ENCODE measurements around the gene STXBP2. TPM values are rescaled to one million over a fixed set of nuclear protein-coding genes. Genes with fewer than 3 reads are reported as not detected.
A peak's percentile ranks its signal among the peaks of the same experiment; 100 is the strongest.

Gene STXBP2
- total RNA-seq, 1 experiment from 2014 or later, result 92.5 TPM

GRCh38 chr19:7635670-7636069 is 1.2 kb upstream of the STXBP2 start:
- no peak overlapping the region for H3K56ac ChIP-seq (ENCODE audit: insufficient read length, low read depth, low read length)
- TF ChIP-seq CTCF (conservative IDR thresholded peaks at IDR 0.05), result no peak
- no peak overlapping the region for H3K27ac ChIP-seq (ENCODE audit: insufficient read length, low read depth, low read length)
- no peak overlapping the region for H2BK15ac ChIP-seq (ENCODE audit: low read depth, low read length)
- H3T11ph ChIP-seq (ENCODE audit: low read length), result no peak overlapping the region
- Mint-ChIP-seq H3K4me1 (peaks cover 1 to 7% of the 10 kb centered on the region in 2 experiments; a peak in 3 of 4 replicates), H3K36me3 (ENCODE audit: insufficient read depth in 1 of 3, low read depth in 3 of 3) (peaks cover 7 to 17% (median 13%) of the 10 kb centered on the region in 3 experiments; a peak in 6 of 7 replicates), H3K4me3 (peak overlapping the region in 1 of 2 experiments; percentile 81; a peak in 1 of 5 replicates), H3K9me3 (no peaks in the 10 kb centered on the region), H3K27ac (no peak overlapping the region), H3K27me3 (ENCODE audit: low read depth) (peaks cover 30% of the 10 kb centered on the region)
- H3K9me3 ChIP-seq (ENCODE audit: control insufficient read depth, low read depth, low read length), result no peaks in the 10 kb centered on the region
- no peak overlapping the region for H4K8ac ChIP-seq (replicated peaks; ENCODE audit: insufficient read length, low read depth, low read length)
- H4K5ac ChIP-seq (ENCODE audit: insufficient read length, low read depth, low read length), result no peak overlapping the region
- H3K4ac ChIP-seq (ENCODE audit: low read depth, low read length), result no peak overlapping the region
- no peaks in the 10 kb centered on the region; the same call in 1 of the 2 replicates for H3K79me2 ChIP-seq (ENCODE audit: insufficient read depth, low read length)
- H3K4me1 ChIP-seq (ENCODE audit: insufficient read depth, low read length), result no peaks in the 10 kb centered on the region
- no peak overlapping the region for H2AFZ ChIP-seq (ENCODE audit: low read length)
- H3K9ac ChIP-seq (ENCODE audit: extremely low read depth, insufficient read length, low read length), result no peak overlapping the region
- no peak overlapping the region for H3K23ac ChIP-seq (ENCODE audit: insufficient read length, low read depth, low read length)
- H3K79me1 ChIP-seq (ENCODE audit: insufficient read depth, low read depth, low read length, poor library complexity, severe bottlenecking), result peaks cover 2% of the 10 kb centered on the region
- no peak overlapping the region for H2BK120ac ChIP-seq (ENCODE audit: low read depth, low read length, poor library complexity, severe bottlenecking)
- H3K18ac ChIP-seq (ENCODE audit: insufficient read length, low read depth, low read length), result no peak overlapping the region
- H4K20me1 ChIP-seq (ENCODE audit: control insufficient read depth, insufficient read depth, insufficient read length), result no peaks in the 10 kb centered on the region
- H3K14ac ChIP-seq (ENCODE audit: insufficient read depth, low read length), result no peak overlapping the region
- no peak overlapping the region for H3K4me2 ChIP-seq (ENCODE audit: insufficient read depth, insufficient read length, low read length)
- no peaks in the 10 kb centered on the region for H3K23me2 ChIP-seq (ENCODE audit: insufficient read length, low read depth, low read length, poor library complexity, severe bottlenecking)
- H2BK12ac ChIP-seq (ENCODE audit: insufficient read length, low read depth, low read length), result no peak overlapping the region
- H2BK20ac ChIP-seq (ENCODE audit: low read depth, low read length, poor library complexity, severe bottlenecking), result no peak overlapping the region
- H2BK5ac ChIP-seq (ENCODE audit: insufficient read length, low read length), result no peak overlapping the region
- WGBS (ENCODE audit: extremely low coverage, insufficient read length, low lambda C conversion rate), result no CpG with 5 or more reads among the region's 6 CpGs
- H4K91ac ChIP-seq (ENCODE audit: insufficient read length, low read depth, low read length), result no peak overlapping the region
- no peak overlapping the region for H2AK5ac ChIP-seq (ENCODE audit: insufficient read length, low read length)
- H3K27me3 ChIP-seq (ENCODE audit: insufficient read depth, low read length), result peaks cover 16% of the 10 kb centered on the region; the same call in 1 of the 2 replicates
- DNase-seq, result no peak
